EH (cell line): ENCODE results near the gene KMT2D.
"Not testable (repeated sequence)": the region's sequence is repeated elsewhere in the genome, so short reads cannot be mapped to it uniquely, and the experiment has no call there.

Experiments used
- DNase-seq: peaks from one replicate; pipeline ENCODE4 v3.0.0-alpha.2; 2015; ENCODE audit warnings: low read depth

The KMT2D gene

GRCh38 chr12:49088932-49089330, 28.3 kb upstream of the KMT2D start:
- no peak for DNase-seq

DNA sequence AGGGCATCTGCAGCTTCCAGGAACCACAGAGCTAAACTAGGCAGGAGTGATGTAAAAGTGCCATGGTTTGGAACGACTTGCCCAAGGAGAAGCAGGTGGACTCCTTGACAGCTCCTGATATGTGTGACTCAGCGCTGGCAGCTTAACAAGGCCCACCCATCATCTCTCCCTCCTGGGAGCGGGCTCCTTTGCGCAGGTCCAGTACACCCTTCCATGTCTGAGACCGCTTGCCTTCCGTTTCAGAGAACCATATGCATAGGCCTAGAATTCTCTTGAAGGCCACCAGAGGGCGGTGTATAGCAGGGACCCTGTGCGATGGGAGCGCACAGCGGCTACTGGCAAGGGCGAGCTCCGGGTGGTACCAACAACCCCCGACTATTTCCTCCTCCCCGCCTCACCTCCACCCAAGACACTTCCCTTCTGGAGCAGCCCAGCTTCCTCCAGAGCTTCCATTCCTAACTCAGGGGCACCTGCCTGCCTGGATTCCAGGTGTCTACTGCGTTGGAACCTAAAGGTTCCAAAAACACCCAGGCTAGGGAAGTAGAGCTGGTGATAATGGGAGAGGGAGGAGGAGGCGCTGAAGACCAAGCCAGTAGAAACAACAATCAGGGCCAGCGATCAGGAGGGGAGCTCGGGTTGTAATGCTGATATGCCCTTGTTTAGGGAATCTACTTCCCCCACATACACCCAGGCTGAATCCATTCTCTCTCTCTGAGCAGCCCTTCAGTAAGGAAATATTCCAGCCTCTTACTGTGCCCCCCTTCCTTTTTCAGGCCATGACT, 27.7 kb upstream of the KMT2D start:
- DNase-seq = peak; percentile 90

DNA sequence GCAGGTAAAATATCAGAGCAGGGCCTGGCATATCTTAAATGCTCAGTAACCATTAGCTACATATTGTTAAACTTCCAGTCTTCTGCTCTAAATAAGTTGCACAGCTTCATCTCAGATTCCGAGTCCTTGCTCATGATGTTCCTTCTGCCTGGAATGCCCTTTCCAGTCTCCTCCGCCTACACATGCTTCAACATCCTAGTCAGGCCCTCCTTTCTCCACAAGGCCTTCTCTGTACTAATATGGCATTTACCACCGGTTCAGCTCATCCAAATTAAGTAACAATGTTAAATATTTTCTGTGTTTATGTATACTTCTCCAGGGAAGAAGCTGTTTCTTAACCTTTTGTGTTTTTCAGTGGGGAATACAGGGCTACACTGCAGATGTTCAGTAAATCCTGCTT, 25.5 kb upstream of the KMT2D start:
- DNase-seq = peak; percentile 68

GRCh38 chr12:49084438-49084837, 23.8 kb upstream of the KMT2D start:
- no peak for DNase-seq

DNA sequence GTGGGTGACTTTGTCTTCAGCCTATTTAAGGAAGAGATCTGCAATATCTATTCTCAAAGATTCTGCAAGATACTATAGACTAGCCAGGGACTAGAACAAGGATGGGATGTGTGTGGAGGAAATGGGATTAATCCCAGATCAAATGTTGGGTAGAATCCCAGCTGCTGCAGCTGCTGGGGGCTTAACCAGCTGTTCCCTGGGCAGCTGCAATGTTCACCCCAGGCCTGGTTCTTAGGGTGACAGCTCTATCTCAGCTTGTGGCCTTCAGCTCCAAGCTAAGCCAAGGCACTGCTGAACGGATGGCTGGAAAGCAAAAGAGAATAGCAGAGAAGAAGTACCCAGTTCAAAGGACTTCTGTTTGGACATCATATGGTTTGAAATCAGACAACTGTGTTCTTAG, 19.2 kb upstream of the KMT2D start:
- DNase-seq = no peak

DNA sequence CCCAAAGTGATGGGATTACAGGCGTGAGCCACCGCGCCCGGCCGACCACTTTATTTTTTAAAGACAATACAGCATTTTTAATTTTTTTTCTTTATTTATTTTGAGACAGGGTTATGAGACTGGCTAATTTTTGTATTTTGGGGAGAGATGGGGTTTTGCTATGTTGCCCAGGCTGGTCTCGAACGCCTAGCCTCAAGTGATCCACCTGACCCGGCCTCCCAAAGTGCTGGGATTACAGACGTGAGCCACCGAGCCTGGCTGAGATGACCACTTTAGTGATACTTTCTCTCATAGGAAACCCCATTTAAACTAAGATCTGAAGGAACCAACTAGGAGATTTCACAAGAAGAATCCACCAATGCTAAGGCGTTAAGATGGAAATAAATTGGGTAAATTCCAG, 10.4 kb upstream of the KMT2D start:
- no peak for DNase-seq

GRCh38 chr12:49069507-49070346, 9.1 kb upstream of the KMT2D start, which contains the start of gene RHEBL1:
Gene RHEBL1, minus strand, starts transcription at chr12:49069979. Its CDS starts 194 bp downstream, at chr12:49069785.
- peak; percentile 97 for DNase-seq

DNA sequence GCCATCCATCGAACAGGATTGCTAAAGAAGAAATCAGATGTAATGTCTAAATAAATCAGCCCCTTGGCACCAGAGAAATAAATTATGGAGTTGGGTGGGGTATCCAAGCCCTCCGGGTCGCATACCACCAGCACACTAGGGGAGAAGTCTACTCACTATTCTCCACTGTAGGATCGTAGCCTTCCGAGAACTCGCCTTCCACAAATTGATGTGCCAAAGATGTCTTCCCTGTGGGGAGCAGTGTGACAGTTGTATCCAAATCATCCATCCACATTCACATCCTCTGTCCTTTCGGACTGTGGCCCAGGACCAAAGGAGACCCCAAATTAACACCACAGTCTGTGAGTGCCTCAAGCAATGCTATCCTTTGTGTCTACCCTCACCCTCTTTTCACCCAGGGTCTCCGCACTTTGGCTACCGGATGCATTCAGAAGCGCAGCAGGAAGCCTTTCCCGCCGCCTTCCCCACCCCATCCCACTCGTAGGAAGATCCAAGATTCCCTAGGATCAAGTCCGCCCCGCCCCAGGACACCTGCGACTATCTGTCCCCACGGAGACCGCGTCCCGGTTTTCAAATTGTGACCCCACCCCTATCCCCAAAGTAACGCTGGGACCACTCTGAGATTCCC, 8.4 kb upstream of the KMT2D start:
- no peak for DNase-seq

DNA sequence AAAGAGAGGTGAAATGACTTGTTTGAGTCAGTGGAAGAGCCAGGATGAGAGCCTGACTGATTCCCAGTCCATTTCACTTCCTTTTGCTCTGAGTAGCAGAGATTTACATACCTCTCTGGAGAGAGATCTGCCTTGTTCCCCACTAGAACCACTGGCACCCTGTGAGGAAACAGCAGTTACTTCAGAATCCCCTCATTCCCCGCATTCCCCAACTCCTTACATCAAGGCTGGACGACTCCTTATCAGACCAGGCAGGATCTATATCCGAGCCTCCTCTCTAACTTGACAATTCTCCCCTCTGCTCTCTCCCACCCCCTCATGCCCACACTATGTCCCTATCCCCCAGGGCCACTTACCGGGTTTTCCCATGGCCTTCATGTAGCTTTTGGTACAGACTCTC, 5.5 kb upstream of the KMT2D start:
- no peak for DNase-seq

- no peak for DNase-seq
These were observed 4.2 kb upstream of the KMT2D start for GRCh38 chr12:49064767-49065152.

- not testable (repeated sequence) for DNase-seq
These were observed 1.3 kb upstream of the KMT2D start for GRCh38 chr12:49061916-49062315.

- no peak for DNase-seq
These were observed 610 bp upstream of the KMT2D start for GRCh38 chr12:49061157-49061650.

- peak; percentile 37 for DNase-seq
These were observed 1.1 kb downstream of the KMT2D start for GRCh38 chr12:49059299-49060171.

GRCh38 chr12:49059045-49059298, 1.6 kb downstream of the KMT2D start:
- peak; percentile 14 for DNase-seq

- DNase-seq = no peak
These were observed 2.1 kb downstream of the KMT2D start for GRCh38 chr12:49058366-49059044.

- DNase-seq = peak; percentile 15
These were observed 2.7 kb downstream of the KMT2D start for GRCh38 chr12:49057888-49058287.

GRCh38 chr12:49055978-49056754, 4.4 kb downstream of the KMT2D start:
- DNase-seq = peak; percentile 84

GRCh38 chr12:49055092-49055491, 5.5 kb downstream of the KMT2D start:
- no peak for DNase-seq

- no peak for DNase-seq
These were observed 6.1 kb downstream of the KMT2D start for GRCh38 chr12:49054524-49054923.

DNA sequence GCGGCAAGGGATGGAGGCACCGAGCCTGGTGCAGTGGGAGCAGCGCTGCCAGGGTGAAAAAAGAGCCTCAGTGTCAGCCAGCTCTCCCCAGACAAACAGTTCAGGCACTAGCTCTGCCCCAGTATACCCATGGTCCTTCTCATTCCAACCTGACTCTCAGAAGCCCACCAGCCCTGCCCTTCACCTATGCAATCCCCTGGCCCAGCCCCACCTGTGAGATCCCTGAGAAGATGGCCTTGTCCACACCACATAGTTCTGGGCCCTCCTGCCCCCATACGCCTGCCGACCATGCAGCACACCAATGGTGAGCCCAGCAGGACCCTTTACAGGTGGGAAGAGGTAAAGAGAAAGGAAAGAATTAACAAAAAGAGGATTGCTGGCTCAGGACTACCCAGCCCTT, 6.5 kb downstream of the KMT2D start:
- DNase-seq = no peak
